GM21447 (cell line): ENCODE results near the gene ASIC1.

ENCODE experiments used
- ATAC-seq: cut with Tn5 transposase; IDR thresholded peaks from one replicate; pipeline ENCODE4 v1.9.1; 2021; ENCODE audit not compliant: unreplicated experiment

ASIC1 gene

DNA sequence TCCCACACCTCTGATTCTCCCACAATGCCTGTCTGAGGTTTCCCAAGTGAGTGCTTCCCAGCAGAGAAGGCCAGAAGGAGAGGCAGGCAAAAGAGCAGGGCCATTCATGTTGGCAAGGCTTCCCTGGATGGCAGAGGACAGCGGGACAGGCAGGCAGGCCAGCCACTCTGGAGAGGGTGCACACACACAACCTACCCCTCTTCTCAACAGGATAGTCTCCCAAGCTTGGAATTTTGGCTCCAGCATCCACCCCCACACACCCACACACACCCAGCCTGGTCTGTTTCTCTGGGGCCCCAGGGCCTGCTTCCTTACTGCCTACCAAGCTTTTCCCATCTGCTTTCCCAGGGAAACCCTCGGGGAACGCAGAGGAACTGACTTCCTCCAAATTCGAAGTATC lies 16.7 kb upstream of the ASIC1 start:
- no peak for ATAC-seq

GRCh38 chr12:50041062-50041860 lies 16.1 kb upstream of the ASIC1 start:
- no peak for ATAC-seq

- no peak for ATAC-seq
Measured at GRCh38 chr12:50041962-50042361, 15.4 kb upstream of the ASIC1 start.

DNA sequence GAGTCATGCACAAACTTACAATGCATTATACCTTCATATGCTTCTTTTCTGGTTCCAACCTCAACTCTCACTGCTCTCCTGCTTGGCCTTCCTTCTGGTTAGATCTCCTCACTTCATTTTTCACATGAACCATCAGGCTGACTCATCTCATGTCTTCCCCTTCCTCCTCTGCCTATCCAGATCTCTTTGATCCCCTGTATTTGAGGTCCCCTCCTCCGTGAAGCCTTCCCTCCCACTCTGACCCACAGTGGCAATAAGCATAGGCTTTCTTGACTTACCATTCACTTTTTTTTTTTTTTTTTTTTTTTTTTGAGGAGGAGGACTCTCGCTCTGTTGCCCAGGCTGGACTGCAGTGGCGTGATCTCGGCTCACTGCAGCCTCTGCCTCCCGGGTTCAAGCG lies 14.7 kb upstream of the ASIC1 start:
- ATAC-seq, result no peak

DNA sequence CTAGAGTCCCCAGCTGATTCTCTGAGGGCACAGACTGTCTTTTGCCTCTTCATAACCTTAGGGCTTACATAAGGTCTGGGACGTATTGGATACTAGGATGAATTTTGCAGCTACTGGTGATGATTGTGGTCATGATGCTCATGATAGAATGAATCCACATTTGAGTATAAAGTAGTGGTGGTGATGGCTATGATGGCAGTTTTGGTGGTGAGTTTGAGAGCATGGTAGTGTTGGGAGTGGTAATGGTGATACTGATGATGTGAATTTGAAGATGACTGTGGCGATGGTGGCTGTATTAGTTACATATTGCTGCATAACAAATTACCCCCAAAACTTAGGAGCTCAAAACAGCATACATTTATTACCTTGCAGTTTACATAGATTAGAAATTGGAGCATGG lies 14.1 kb upstream of the ASIC1 start:
- ATAC-seq, result no peak

GRCh38 chr12:50043854-50044253 lies 13.5 kb upstream of the ASIC1 start:
- ATAC-seq, result no peak

- ATAC-seq, result no peak
Measured at GRCh38 chr12:50047693-50048250, 9.6 kb upstream of the ASIC1 start.

- no peak for ATAC-seq
Measured at GRCh38 chr12:50049254-50050118, 7.9 kb upstream of the ASIC1 start.

- no peak for ATAC-seq
Measured at GRCh38 chr12:50050119-50050385, 7.3 kb upstream of the ASIC1 start.

- ATAC-seq, result no peak
Measured at GRCh38 chr12:50050410-50051098, 6.8 kb upstream of the ASIC1 start.

GRCh38 chr12:50051101-50051806 lies 6.1 kb upstream of the ASIC1 start:
- no peak for ATAC-seq

GRCh38 chr12:50052544-50052943 lies 4.9 kb upstream of the ASIC1 start:
- ATAC-seq, result no peak

DNA sequence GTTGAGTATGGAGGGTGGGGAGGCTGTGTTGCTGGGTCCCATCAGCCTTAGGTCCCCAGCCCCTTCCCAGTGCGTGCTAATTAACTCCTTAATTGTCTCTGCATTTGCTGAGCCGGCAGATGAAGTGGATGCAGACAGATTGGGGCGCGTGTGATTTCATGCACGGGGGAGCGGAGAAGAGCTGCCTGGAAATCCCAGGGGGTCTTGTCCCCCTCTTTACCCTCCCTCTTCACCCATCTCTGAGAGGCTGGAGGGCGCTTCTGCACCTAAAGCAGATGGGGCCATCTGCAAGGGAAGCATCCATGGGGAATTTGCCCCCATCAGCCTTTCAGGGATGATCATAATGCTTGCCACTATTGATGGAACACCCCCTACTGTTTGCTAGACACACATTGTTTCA lies 4.4 kb upstream of the ASIC1 start:
- ATAC-seq, result no peak

DNA sequence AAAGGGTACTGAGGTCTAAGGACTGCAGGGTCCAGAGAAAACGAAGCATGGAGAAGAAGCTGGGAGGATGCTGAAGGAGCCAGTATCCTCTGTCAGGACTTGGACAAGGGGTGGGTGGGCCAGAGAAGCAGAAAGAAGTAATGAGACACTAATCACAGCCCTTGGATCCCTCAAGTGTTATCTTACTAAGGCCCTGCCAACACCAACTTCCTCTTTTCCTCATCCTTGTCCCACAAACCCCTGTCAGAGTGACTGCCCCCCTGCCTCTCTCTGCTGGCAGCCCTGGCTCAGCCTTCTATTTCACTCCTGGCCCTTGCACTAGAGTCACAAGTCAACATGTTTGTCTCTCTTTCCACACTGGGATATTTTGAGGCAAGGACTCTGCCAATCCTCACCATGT lies 3.8 kb upstream of the ASIC1 start:
- no peak for ATAC-seq

DNA sequence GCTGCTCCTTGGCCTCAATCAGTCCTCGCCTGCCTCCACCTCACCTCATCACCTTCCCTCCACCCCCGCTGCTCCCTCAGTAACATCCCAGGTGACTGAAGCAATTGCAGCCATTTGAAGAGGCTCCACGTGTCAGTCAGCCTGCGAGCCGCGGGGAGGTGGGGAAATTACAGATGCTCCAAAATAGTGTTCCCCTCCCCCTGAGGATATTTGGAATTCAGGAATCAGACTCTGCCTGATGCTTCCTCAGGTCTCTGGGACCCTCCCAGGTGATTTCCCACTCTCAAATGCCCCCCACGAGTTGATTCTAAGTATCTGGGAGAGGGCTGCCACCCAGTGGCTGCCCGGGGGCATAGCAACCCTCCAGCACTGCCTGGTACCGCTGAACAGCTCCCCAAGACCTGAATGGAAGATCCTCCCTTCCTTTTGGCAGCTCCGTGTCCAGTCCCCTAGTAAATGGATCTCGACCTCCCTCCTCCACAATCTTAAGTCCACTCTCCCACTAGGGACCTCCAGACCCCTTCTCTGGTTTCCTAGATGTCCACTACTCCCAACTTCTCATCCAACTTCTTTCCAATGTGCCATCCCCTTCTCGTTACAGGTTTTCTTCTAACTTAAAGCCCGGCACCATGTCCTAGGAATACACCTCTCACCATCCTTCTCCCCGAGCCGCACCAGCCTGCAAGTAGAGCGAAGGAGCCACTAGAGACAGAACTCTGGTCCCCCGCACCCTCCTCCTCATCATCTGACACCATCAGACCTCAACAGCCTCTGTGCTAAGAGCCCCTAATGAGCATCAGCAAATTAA lies 1.4 kb upstream of the ASIC1 start:
- ATAC-seq, result no peak

DNA sequence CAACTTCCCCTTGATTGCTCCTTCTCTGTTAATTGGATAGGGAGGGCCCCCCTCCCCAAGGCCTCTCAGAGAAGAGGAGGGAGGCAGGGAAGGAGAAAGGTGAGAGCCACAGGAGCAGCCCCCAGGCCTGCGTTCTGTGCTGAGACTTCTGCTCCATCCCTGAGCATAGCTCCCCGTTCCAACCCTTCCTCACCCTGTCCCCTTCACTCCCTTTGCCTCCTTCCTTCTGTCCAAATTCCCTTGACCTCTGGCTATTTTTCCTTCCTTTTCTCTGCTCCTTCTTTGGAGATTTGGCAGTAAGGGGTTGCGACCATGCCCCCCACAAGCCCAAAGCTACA lies 788 bp upstream of the ASIC1 start:
- no peak for ATAC-seq

- ATAC-seq, result no peak
Measured at GRCh38 chr12:50057896-50058670, 687 bp downstream of the ASIC1 start.

DNA sequence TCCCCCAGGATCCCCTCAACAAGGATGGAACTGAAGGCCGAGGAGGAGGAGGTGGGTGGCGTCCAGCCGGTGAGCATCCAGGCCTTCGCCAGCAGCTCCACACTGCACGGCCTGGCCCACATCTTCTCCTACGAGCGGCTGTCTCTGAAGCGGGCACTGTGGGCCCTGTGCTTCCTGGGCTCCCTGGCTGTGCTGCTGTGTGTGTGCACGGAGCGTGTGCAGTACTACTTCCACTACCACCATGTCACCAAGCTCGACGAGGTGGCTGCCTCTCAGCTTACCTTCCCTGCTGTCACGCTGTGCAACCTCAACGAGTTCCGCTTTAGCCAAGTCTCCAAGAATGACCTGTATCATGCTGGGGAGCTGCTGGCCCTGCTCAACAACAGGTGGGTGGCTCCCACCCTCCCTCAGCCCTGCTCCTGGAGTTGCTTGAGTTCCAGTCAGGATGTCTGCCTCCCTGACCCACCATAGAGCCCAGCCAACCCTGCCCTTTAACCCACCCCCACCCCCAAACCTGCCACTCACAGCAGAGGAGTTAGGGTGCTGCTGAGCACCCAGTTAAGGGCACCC lies 1.4 kb downstream of the ASIC1 start:
- ATAC-seq, result no peak

DNA sequence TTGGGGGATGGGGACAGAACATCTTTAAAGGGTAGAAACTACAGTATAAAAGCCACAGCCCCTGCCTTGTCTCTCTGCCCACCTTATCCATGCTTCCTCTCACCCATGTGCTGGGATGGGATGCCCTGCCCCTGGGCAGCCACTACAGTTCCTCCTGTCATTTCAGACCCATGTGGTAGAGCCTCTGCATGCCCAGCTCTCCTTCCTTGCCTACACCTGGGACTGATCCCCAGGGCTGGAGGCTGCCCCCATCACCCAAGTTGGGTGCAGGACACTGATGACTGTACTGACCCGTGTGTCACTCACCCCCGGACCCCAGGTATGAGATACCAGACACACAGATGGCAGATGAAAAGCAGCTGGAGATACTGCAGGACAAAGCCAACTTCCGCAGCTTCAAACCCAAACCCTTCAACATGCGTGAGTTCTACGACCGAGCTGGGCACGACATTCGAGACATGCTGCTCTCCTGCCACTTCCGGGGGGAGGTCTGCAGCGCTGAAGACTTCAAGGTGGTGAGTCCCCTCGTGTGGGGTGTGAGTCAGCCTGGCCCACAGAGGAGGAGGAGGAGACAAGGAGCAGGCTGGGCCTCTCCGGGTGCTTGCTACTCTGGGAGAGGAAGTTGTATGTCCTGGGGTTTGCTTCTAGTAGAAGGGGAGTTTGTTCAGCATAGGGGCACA lies 2.2 kb downstream of the ASIC1 start:
- no peak for ATAC-seq
